ENCODE measurements around the gene FMNL1.
"Not testable (repeated sequence)": the region's sequence is repeated elsewhere in the genome, so short reads cannot be mapped to it uniquely, and the experiment has no call there.

FMNL1 gene, protein sequence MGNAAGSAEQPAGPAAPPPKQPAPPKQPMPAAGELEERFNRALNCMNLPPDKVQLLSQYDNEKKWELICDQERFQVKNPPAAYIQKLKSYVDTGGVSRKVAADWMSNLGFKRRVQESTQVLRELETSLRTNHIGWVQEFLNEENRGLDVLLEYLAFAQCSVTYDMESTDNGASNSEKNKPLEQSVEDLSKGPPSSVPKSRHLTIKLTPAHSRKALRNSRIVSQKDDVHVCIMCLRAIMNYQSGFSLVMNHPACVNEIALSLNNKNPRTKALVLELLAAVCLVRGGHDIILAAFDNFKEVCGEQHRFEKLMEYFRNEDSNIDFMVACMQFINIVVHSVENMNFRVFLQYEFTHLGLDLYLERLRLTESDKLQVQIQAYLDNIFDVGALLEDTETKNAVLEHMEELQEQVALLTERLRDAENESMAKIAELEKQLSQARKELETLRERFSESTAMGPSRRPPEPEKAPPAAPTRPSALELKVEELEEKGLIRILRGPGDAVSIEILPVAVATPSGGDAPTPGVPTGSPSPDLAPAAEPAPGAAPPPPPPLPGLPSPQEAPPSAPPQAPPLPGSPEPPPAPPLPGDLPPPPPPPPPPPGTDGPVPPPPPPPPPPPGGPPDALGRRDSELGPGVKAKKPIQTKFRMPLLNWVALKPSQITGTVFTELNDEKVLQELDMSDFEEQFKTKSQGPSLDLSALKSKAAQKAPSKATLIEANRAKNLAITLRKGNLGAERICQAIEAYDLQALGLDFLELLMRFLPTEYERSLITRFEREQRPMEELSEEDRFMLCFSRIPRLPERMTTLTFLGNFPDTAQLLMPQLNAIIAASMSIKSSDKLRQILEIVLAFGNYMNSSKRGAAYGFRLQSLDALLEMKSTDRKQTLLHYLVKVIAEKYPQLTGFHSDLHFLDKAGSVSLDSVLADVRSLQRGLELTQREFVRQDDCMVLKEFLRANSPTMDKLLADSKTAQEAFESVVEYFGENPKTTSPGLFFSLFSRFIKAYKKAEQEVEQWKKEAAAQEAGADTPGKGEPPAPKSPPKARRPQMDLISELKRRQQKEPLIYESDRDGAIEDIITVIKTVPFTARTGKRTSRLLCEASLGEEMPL

DNA sequence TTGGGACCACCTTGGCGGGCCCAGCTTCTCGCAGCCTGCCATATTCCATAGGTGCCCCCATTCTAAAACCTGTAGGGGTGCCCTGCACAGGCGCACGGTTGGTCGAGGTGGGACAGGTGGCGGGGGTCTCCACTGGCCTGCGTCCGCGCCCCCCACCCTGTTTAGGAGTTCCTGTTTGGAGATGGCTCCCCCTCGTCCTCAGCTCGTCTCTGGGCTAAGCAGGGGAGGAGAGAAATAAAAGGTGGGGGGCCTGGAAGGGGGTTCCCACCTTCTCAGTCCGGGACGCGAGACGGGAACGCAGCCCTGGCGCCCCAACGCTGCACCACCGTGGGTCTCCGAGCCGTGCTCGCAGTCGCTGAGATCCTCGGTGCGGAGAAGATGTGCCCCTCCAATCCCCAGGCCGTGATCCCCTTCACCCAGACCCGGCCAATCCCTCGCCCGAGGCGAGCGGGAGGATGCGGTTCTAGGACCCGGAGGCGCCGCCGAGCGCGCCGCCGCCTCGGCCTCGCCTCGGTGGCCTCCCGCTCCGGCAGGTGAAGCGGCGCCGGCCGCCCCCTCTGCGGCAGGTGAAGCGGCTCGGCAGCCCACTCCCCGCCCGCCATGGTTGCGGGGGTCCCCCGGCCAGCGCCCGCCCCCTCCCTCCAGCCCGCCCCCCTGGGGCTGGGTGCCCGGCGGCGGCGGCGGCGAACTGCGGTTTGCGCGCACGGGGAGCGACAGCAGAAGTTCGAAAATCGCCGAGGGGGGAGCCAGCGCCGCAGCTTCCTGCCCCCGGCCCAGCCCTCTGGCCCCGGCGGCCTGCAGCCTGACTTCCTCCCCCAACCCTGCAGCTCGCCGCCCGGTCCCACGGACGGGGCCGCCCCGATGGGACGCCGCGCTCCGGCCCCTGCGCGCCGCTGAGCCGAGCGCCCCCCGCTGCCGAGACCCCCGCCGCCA, at the start of gene FMNL1:
FMNL1 (plus strand) TSS at position 805 of the 933 bp plus-strand sequence. CDS start 240 bp downstream, outside the sequence.
- DNase-seq (ENCODE audit: low read depth, low spot score) = no peak

DNA sequence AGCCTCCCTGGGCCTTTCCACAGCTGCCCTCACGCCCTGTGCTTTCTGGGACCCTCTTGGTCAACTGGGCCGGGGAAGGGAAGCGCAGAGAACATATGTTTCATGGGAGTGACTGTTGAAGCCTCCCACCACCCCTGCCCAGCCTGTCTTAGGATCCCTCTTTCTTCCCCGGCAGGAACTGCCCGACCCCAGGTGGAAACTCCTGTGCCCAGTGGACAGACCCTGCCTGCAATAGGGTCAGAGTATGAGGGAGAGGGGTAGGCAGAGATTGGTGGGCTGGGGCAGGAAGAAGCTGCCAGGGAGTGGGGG, 49.5 kb upstream of the FMNL1 start:
- no peak for DNase-seq (ENCODE audit: low read depth, low spot score)

DNA sequence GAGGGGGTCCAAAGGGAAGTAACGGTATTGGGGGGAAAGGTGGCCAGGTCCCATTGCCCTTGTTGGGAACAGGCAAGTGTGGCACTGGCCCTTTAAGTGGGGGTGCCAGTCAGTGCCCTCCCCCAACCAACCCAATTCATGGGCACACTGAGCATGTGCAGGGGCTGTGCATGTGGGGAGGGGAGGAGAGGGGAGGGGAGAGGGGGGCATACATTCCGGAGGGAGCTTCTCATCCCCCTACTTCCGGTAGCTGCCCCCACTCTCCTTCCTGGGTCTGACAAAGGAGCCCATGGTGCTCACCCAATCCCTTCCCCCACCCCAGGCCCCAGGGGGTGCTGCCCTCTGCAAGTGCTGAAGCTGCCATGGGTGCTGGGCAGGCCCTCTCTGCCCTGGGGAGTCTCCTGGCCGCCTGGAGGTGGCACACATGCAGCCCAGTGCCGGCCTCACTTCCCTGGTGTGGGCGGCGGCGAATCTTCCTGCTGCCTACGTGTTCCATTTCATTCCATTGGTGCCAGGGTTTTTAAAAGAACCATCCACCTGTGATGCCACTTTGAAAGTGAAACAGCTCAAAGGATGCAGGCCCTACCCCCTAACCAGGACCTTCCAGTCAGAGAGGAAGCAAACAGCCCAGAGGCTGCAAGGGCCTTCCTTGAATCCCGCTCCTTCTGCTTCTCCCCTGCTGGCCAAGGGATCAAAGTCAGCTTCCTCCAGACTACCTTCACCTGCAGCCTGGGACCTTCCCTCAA, 49.0 kb upstream of the FMNL1 start:
- no peak for DNase-seq (ENCODE audit: low read depth, low spot score)

DNA sequence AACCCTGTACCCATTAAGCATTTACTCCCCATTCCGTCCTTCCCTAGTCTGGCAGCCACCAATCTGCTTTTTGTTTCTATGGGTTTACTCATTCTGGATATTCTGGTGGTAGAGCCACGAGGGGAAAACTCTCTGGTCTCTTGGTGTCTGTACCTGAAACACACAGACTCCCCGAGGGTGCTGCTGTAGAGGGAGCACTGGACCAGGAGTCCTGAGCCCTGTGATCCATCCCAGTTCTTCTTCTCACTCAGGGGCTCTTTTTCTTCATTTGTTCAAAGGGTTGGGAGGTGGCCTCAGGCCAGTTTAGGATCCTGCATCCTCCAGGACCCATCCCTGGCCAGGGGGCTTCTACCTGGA, 45.9 kb upstream of the FMNL1 start:
- DNase-seq (ENCODE audit: low read depth, low spot score) = no peak

DNA sequence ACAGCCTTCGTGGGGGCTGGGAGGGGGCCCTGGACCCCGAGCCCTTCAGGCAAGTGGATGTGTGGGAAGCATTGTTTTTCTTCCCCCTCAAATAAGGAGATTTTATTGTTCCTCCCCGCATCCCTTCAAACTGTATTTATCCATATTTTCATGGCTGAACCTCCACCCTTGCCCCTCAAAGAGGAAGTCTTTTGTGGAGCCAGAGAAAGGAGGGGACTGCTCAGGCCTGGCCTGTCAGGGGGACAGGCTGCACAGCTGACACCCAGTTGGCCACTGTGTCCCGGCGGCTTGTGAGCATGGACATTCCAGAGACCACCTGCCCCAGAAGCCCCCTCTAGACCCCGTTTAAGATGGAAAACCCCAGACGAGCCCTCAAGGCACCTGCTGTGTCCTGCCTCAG, 44.1 kb upstream of the FMNL1 start:
- DNase-seq (ENCODE audit: low read depth, low spot score) = no peak

DNA sequence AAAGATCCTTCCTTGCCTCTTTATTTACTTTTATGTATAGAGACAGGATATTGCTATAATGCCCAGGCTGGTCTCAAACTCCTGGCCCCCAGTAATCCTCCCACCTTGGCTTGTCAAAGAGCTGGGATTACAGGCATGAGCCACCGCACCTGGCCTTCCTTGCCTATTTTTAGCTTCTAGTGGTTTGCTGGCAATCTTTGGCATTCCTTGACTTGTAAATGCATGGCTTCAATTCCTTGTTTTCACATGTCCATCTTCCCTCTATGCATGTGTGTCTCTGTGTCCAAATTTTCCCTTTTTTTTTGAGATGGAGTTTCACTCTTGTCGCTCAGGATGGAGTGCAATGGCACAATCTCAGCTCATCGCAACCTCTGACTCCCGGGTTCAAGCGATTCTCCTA, 37.5 kb upstream of the FMNL1 start:
- no peak for DNase-seq (ENCODE audit: low read depth, low spot score)

DNA sequence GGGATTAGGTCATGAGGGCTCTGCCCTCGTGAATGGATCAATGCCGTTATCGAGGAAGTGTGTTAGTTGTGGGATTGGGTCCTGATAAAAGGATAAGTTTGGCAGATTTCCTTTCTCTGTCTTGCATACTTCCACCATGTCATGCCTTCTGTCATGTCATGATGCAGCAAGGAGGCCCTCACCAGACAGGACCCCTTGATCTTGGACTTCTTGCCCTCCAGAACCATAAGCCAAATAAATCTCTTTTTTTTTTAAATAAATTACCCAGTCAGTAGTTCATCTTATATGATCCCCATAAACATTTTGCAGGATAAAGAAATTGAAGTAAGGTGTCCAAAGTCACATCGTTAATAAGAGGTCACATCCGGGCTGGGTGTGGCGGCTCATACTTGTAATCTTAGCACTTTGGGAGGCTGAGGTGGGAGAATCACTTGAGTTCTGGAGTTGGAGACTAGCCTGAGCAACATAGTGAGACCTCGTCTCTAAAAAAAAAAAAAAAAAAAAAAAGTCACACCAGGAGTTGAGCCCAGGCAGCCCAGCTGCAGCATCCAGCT, 34.8 kb upstream of the FMNL1 start:
- DNase-seq (ENCODE audit: low read depth, low spot score) = no peak

DNA sequence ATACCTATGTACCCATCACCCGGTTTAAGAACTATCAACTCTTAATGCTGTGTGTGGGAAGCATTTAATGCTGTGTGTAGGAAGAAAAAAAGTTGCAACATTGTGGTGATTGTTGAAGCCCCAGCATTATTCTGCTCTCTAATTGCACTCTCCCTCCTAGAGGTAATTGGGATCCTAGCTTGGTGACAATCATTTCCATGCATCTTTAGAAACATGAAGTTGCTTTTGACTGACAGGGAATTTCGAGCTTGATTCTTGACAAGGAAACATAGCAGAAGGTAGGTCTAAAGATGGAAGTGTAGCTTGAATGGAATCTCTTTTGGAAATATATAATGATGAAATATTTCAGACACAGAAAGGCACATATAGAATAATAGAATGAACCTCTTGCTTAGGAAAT, 32.7 kb upstream of the FMNL1 start:
- no peak for DNase-seq (ENCODE audit: low read depth, low spot score)

DNA sequence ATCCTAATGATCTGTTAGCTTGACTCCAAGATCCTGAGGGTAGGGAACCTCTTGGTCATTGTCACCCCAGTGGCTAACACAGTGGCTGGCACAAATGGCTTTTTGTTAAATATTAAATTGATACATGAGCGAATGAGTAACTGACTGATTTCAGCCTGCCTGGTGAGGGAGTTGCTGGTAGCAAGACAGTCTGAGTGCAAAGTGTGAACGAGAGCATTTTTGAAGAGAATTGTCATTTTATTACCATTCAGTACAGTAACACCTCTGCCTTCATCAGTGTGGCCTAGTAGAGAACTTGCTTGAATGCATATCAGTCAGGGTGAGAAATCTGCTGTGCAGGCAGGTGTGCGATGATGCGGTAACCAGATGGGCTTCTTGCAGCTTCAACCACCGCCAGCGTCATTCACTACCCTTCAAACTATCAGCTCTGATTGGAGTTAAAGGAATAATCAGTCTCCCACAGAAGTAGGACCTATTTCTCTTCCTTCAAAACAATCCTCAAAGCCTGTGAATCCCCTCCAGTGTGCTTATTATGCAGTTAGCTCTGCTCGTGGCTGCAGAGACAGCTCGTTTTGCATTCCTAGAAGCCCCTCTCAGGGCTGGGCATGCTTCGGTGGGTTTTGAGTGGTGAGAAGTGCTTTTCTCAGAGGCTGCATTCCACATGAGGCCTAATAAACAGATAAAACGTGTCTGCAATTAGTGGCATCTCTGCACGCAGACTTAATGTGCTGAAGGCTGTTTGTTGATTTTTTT, 31.0 kb upstream of the FMNL1 start:
- no peak for DNase-seq (ENCODE audit: low read depth, low spot score)

DNA sequence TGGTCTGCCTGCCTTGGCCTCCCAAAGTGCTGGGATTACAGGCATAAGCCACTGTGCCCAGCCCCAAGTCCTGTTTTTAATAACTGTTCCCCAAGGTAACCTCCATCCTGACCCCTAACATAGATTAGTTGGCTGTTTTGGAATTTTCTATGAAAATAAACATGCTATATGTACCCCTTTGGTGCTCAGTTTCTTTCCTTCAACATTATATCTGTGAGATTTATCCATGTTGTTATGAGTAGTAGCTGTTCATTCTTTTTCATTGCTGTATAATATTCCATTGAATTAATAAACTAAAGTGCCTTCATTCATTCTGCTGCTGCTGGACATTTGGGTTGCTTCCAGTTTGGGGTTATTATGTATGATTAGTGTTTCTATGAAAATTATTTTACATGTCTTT, 26.3 kb upstream of the FMNL1 start:
- no peak for DNase-seq (ENCODE audit: low read depth, low spot score)

DNA sequence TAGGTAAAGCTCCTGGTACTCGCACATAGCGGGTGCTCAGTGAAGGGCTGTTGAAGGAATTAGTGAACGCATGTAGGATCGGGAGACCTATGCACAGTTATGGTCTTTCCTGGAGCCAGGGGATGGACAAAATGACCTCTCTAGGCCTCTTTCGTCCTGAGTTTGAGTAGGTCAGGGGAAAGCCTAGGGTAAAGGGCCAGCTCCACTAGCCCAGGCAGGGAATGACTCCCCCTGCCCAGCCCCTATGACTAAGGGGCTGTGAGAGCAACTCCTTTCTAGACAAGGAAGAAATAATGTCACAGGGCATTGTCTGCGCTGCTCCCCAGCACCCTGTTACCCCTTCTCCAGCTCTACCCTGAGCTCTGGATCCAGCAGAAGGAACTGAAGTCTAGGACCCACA, 24.6 kb upstream of the FMNL1 start:
- DNase-seq (ENCODE audit: low read depth, low spot score) = no peak

DNA sequence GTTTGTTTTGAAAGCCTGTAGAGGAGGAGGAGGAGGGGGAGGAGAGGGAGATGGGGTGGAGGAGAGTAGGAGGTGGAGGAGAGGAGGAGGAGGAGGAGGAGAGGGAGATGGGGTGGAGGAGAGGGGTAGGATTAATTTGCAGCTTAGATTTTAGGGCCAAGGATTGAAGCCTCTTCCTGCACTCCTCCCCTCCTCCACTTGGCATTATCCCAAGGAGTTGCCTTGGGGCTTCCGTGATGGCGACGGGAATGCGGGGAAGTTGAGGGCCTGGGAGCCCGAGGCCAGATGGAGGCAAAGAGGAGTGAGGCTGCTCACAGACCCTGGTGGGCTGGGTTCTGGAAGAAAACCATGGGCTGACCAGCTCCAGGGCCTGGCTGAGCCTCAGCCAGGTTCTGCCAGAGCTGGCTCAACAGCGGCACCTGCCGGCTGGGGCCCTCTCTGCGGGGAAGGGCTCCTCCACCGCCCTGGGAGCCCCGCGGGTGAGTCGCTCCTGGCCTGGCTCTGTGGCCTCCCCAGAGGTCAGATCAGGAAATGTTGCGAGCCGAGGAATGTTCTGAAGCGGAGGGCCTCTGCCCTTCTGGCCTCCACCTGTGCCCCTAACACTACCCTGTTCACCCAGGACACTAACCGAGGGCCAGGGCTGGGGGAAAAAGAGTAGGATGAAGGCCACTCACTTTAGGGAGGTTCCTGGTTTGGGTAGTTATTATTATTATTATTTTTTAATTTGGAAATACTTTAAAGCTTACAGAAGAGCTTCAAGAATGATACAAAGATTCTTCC, 23.9 kb upstream of the FMNL1 start:
- DNase-seq (ENCODE audit: low read depth, low spot score) = peak; percentile 49

DNA sequence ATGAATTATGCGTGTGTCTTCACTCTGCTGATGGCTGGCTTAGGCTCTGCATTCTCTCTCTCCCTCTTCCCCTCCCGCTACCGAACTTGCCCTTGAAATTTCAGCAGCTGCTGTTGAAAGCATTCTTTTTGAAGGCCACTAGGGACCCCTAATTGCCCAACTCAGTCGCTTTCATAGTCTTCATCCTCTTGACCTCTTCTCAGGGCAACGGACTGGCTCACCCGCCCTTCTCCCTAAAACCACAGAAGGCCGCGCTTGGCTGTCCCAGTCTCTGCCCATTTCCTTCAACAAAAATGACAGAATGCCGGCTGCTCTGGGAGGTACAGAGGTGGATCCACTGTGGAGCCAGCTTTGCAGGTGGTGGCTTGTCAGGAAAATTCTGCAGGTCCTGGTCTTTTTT, 21.0 kb upstream of the FMNL1 start:
- no peak for DNase-seq (ENCODE audit: low read depth, low spot score)

DNA sequence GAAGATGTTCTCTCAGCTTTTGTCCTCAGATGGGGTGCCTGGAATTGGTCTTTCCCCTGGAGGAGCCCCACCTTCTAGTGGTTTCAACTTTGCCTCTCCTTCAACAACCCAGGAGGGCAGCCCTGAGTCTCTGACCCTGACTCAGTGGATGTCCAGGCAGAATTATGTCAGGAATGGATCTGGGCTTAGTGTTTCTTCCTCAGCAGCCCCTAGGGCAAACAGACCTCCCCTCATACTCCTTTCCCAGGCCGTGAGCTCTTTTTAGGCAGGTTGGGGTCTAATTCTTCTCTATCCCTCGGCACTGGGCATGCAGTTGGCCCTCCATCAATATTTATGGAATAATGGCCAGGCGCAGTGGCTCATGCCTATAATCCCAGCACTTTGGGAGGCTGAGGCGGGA, 20.2 kb upstream of the FMNL1 start:
- DNase-seq (ENCODE audit: low read depth, low spot score) = no peak

DNA sequence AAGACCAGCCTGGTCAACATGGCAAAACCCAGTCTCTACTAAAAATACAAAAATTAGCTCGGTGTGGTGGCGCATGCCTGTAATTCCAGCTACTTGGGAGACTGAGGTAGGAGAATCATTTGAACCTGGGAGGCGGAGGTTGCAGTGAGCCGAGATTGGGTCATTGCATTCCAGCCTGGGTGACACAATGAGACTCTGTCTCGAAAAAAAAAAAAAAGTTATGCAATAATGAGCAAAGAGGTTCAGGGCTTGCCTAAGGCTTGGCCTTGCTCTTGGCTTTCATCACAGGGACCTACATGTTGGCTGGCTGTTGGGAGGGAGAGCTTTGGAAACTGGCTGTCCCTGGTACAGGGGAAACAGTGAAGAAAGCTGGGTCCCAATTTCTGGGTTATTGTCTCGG, 19.8 kb upstream of the FMNL1 start:
- not testable (repeated sequence) for DNase-seq (ENCODE audit: low read depth, low spot score)

DNA sequence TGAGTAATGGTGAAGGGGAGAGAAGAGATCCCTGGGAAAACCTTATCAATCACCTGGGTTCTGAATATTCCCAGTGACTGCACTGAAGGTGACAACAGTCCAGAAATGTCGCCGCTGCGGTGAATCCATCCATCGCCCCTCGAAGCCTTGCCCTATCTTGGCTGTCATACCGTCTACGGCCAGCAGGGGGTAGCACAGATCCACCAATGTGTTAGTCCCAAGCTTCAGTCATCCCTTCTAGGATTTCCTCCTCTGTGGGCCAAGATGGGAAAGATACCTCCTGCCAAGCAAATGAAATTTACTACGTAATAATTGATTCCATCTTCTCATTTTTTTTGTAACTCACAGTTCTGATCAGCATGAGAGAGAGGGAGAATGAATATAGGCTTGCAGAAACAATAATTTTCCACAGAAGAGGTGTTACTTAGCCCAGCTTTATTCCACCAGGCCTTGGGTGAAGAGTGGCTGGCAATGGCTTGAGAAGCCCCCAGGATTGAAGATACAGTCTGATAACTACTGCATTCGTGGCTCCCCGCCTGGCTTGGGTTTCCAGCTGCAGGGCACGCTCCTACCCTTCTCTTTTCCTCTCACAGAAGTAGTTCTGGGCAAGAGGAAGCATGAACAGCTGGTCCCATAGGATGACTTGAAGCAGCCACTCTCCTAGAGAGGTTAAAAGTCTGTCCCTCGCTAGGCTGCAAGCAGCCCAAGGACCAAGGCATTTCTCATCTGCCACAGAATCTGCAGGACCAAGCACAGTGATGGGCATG, 2.6 kb upstream of the FMNL1 start:
- DNase-seq (ENCODE audit: low read depth, low spot score) = peak; percentile 63

DNA sequence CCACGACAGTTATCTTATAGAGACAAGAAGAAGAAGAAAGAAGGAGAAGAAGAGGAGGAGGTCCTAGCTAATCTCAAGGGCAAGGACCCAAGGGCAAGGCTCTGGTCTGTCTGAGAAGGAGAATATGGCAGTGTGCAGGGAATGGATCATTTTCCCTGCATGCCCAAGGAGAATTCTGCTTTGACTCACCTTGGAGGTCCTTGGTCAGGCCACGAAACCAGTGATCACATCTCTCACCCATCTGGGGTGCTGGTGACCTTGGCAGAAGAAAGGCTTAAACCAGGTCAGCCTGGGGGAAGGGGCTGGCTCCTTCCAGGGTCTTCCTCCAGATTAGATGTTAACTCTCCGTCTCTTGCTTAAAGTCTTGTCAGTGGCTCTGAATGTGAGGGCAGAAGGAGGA, 1.6 kb upstream of the FMNL1 start:
- DNase-seq (ENCODE audit: low read depth, low spot score) = no peak

DNA sequence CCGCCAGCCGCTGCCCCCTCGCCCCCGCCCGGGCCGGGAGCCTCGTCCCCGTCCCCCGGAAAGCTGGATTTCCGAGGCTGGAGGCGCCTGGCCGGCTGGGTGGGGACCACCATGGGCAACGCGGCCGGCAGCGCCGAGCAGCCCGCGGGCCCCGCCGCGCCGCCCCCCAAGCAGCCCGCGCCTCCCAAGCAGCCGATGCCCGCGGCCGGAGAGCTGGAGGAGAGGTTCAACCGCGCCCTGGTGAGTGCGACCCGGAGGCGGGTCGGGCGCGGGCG, 266 bp downstream of the FMNL1 start:
- no peak for DNase-seq (ENCODE audit: low read depth, low spot score)

All from smooth muscle cell of the brain vasculature (primary cell).